Heart right ventricle (tissue), 16 donors: ENCODE measurements around the gene ZXDC. TPM values are rescaled to one million over a fixed set of nuclear protein-coding genes. Genes with fewer than 3 reads are reported as not detected.

Experiments
- ATAC-seq, 8 donors: fragments of 200-7000 bp; cut with Tn5 transposase; one replicate each; pipeline ENCODE4 v1.9.1; 2020; ENCODE audit warnings: mild to moderate bottlenecking in 8 of 8, moderate library complexity in 8 of 8, moderate number of reproducible peaks in 1 of 8
- DNase-seq, 2 donors: peaks; one replicate each; pipeline ENCODE4 v3.0.0-alpha.2; 2020
- H3K27ac ChIP-seq, 10 donors: fragments of 200-600 bp; sonication (generic) in 2 of 10; one replicate each; pipeline versions ENCODE4 v1.5.0 to v1.8.0; 2020 to 2022; ENCODE audit warnings: mild to moderate bottlenecking in 3 of 10
- H3K27me3 ChIP-seq, 7 donors: fragments of 200-600 bp; one replicate each; pipeline ENCODE4 v1.8.0; 2021 to 2022; ENCODE audit warnings: mild to moderate bottlenecking in 2 of 7
- H3K36me3 ChIP-seq, 9 donors: fragments of 200-600 bp; sonication (generic) in 1 of 9; one replicate each; pipeline versions ENCODE4 v1.5.0 to v1.8.0; 2020 to 2022; ENCODE audit warnings: mild to moderate bottlenecking in 2 of 9
- H3K4me1 ChIP-seq, 9 donors: fragments of 200-600 bp; sonication (generic) in 1 of 9; one replicate each; pipeline versions ENCODE4 v1.5.0 to v1.8.0; 2020 to 2022; ENCODE audit warnings: mild to moderate bottlenecking in 4 of 9
- H3K4me3 ChIP-seq, 10 donors: fragments of 200-600 bp; sonication (generic) in 2 of 10; one replicate each; pipeline versions ENCODE4 v1.5.0 to v1.8.0; 2020 to 2022; ENCODE audit warnings: mild to moderate bottlenecking in 7 of 10, moderate library complexity in 2 of 10
- H3K9me3 ChIP-seq, 11 donors: fragments of 200-600 bp in 10 of 11; sonication (generic) in 2 of 11; one replicate each; pipeline versions ENCODE4 v1.5.0 to v1.8.0; 2013 to 2022; ENCODE audit warnings: mild to moderate bottlenecking in 2 of 11, control low read depth in 1 of 11, moderate library complexity in 1 of 11
- WGBS, 2 donors: extraction: QIAGEN DNeasy Blood & Tissue Kit; methylation state at CpG; one replicate each; pipeline ENCODE4 v1.1.7; 2013; ENCODE audit warnings: inconsistent platforms in 1 of 2; 5-methylcytosine and 5-hydroxymethylcytosine counted together
- intact Hi-C, 10 donors: fragments of 100-400 bp; cut with DNase I; formaldehyde crosslinking; loops; one replicate each; pipeline versions ENCODE4 v1.11.1 to v1.14.2; 2022
- polyA plus RNA-seq, 2 donors: library from polyadenylated mRNA; stranded (reverse); fragments of 200-250 nt; gene quantifications; one replicate each; pipeline ENCODE4 v1.2.3, GENCODE V29; 2013
- total RNA-seq, 10 donors: library from RNA; stranded (reverse); fragmentation: NEBNext Ultra II Directional in 3 of 10; extraction: Animal tissue kit (Norgen Biotek cat#: 25700) in 3 of 10; gene quantifications; one replicate each; pipeline versions ENCODE4 v1.2.1 to v1.2.4, GENCODE V29; 2021 to 2023
- TF ChIP-seq, protein P1 (sequence below), 9 donors: fragments of 200-600 bp; sonication (generic) in 2 of 9; IDR thresholded peaks; one replicate each; pipeline versions ENCODE4 v1.5.0 to v1.8.0; 2021 to 2022; ENCODE audit warnings: antibody characterized with exemption in 9 of 9, mild to moderate bottlenecking in 5 of 9, moderate library complexity in 1 of 9
- donor health status: Arrhythmogenic right ventricular cardiomyopathy.
- donor health status: ischemic (EF 13 %, LVEDD 7.1; RV severe dilation, severe dysfunction).
- donor health status: healthy with polysubstance abuse.
- donor health status: DM: no; HTN: yes; CAD: no.
- donor health status: DM: no; HTN: no; CAD: no.
- donor health status: ischemic (EF 25% LVEDD 6.9; RV normal size, moderate dysfunction).
- donor health status: ischemic (EF 25% LVEDD 5.7; RV mildly dilated, moderate dysfunction).
- donor health status: healthy.
- donor health status: DM: yes; HTN: yes; CAD: no.
- donor health status: Ischemic cardiomyopathy.
- donor health status: ischemic (EF 35%, LVEDD 5.7; RV mildly dilated, moderate dysfunction).
- donor health status: nonischemic (EF 11% LVEDD 7.7; RV severe dilation, severe dysfunction).
- donor health status: DM: yes; HTN: yes; CAD: no.
- donor health status: PGD.
- donor health status: ischemic (EF 29% LVEDD 5.4; RV normal size, mild dysfunction).
- donor health status: nonischemic (EF 23%, LVEDD 6.1; RV moderate dilation, normal function).

ZXDC gene
- total and polyA plus RNA-seq, 12 donors: 6.6 to 25.4 (median 19.4) TPM

DNA sequence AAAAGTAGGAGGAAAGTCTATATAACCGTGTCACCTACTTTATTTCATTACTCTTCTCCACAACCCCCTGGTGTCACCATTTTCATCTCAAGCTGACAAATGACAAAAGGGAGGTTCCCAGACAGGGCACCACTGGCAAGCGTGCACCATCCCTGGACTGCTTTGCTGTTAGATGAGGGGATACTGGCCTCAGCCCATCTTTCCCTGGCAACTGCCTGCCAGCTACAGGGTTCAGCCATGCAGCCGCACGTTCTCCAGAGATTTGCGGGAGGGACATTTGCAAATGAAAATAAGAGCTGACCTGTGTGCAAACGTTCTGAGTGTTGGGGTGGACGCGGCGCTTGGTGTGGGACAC, 41.2 kb upstream of the ZXDC start:
- intact Hi-C loops: no loop called here

DNA sequence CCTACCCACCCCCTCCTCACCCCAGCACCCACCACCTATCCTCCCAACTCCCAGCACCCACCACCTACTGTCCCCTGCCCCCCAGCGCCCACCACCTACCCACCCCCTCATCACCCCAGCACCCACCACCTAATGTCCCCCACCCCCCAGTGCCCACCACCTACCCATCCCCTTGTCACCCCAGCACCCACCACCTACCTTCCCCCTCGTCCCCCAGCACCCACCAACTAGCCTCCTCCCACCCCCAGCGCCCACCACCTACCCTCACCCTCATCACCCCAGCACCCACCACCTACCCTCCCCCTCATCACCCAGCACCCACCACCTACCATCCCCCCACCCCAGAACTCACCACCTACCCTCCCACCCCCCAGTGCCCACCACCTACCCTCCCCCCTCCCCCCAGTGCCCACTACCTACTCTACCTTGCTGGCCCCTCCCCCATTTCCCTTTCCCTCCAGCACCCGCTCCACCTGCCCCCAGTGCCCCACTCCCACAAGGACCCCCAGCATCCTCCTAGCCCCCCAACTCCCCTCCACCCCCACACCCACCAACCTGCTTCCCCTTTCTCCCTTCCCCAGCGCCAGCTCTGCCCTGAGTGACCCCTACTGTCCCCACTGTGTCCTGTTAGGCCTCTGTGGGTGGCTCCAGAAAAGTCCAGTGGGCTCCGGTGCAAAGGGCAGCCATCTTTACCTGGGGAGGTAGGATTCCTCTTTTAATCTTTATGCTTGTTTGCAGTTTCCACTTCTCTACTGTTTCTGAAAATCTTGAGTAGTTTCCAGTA, 40.7 kb upstream of the ZXDC start:
- Histone ChIP-seq H3K27me3 (peaks cover 0 to 6% (median 0%) of the 10 kb centered on the region in 7 donors), H3K36me3 (no peaks in the 10 kb centered on the region), H3K27ac (no peak overlapping the region), H3K4me1 (peaks cover 0 to 11% (median 0%) of the 10 kb centered on the region in 9 donors), H3K4me3 (no peak overlapping the region), H3K9me3 (no peaks in the 10 kb centered on the region)
- intact Hi-C loops: no loop called here
- 81 to 88% methylated on average over 6 of the region's 6 CpGs for WGBS, 2 donors
- TF ChIP-seq, protein P1, sequence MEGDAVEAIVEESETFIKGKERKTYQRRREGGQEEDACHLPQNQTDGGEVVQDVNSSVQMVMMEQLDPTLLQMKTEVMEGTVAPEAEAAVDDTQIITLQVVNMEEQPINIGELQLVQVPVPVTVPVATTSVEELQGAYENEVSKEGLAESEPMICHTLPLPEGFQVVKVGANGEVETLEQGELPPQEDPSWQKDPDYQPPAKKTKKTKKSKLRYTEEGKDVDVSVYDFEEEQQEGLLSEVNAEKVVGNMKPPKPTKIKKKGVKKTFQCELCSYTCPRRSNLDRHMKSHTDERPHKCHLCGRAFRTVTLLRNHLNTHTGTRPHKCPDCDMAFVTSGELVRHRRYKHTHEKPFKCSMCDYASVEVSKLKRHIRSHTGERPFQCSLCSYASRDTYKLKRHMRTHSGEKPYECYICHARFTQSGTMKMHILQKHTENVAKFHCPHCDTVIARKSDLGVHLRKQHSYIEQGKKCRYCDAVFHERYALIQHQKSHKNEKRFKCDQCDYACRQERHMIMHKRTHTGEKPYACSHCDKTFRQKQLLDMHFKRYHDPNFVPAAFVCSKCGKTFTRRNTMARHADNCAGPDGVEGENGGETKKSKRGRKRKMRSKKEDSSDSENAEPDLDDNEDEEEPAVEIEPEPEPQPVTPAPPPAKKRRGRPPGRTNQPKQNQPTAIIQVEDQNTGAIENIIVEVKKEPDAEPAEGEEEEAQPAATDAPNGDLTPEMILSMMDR (IDR thresholded peaks at IDR 0.05): no peak
- no peak for DNase-seq
- ATAC-seq: no peak

More for the DNA sequence above, 41.2 kb upstream of the ZXDC start:
- Histone ChIP-seq H3K4me1 (peaks cover 0 to 9% (median 0%) of the 10 kb centered on the region in 9 donors), H3K27me3 (peaks cover 0 to 6% (median 0%) of the 10 kb centered on the region in 7 donors), H3K27ac (no peak overlapping the region), H3K36me3 (no peaks in the 10 kb centered on the region), H3K4me3 (no peak overlapping the region), H3K9me3 (no peaks in the 10 kb centered on the region)
- no peak for DNase-seq
- 85% methylated on average over 9 of the region's 9 CpGs for WGBS, 2 donors
- no peak for ATAC-seq
- TF ChIP-seq, protein P1 (IDR thresholded peaks at IDR 0.05): no peak

DNA sequence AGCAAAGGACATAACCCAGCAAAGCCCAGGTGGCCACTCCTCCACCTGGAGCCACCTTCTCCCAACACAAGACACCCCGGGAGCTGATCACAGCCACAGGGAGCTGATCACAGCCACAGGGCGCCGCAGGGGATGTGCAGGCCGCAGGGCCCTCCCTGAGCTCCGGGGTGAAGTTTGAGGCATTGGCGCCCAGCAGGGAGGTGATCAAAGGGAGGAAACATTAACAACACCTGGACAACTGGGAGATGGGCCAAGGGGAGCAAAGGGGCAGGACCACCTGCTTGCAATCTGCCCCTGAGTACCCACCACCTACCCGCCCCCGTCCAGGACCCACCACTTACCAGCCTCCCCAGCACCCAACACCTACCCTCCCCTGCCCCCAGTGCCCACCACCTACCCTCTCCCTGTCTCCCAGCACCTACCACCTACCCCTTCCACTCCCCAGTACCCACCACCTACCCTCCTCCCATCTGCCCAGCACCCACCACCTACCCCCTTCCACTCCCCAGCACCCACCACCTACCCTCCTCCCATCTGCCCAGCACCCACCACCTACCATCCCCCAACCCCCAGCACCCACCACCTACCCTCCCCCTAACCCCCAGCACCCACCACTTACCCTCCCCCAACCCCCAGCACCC, 39.5 kb upstream of the ZXDC start:
- no peak overlapping the region for H3K4me3 ChIP-seq
- TF ChIP-seq, protein P1 (IDR thresholded peaks at IDR 0.05): no peak
- H3K27ac ChIP-seq: no peak overlapping the region
- WGBS, 2 donors: 89 to 93% methylated on average over 6 to 8 of the region's 8 CpGs
- intact Hi-C loops: no loop called here
- ATAC-seq: no peak
- H3K9me3 ChIP-seq: no peaks in the 10 kb centered on the region
- H3K4me1 ChIP-seq: peaks cover 0 to 11% (median 0%) of the 10 kb centered on the region in 9 donors
- peaks cover 0 to 6% (median 0%) of the 10 kb centered on the region in 7 donors for H3K27me3 ChIP-seq
- H3K36me3 ChIP-seq: no peaks in the 10 kb centered on the region
- no peak for DNase-seq

DNA sequence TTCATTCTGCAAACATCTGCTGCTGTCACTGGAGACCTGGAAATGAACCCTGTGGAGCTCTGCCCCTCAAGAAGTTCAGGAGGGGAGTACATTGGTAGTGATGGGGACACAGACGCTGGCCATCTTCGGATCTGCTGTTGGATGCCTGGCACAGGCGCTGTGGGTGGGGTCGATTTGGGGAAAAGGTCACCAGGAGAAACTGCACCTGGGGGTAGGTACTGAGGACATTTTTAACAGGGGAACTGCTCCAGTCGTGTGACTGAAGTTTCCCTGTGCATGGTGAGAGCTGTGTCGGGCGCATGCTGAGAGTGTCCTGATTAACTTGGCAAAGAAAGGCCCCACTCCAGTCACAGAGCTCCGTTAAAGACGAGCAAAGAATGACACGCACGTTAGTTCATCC, 38.5 kb upstream of the ZXDC start:
- DNase-seq: no peak
- H3K27ac ChIP-seq: no peak overlapping the region
- TF ChIP-seq, protein P1 (IDR thresholded peaks at IDR 0.05): no peak
- intact Hi-C loops: no loop called here
- H3K9me3 ChIP-seq: no peaks in the 10 kb centered on the region
- H3K4me3 ChIP-seq: no peak overlapping the region
- H3K4me1 ChIP-seq: peaks cover 0 to 11% (median 0%) of the 10 kb centered on the region in 9 donors
- H3K36me3 ChIP-seq: no peaks in the 10 kb centered on the region
- no peak for ATAC-seq
- 75 to 81% methylated on average over 11 of the region's 11 CpGs for WGBS, 2 donors
- H3K27me3 ChIP-seq: peaks cover 0 to 6% (median 0%) of the 10 kb centered on the region in 7 donors
